BLaER1 treated with 17β-estradiol and CSF1 and Interleukin-3, amounts not matched to agents 10 nM and 100 nM (cell line): ENCODE measurements around the gene IGSF21.

Experiments used
- H3K27ac ChIP-seq, 11 experiments: shearing (Covaris generic); formaldehyde crosslinking; 2 replicates each; pipeline ENCODE4 v1.8.1; 2022
- H3K27me3 ChIP-seq, 11 experiments: shearing (Covaris generic); formaldehyde crosslinking; 2 replicates each; pipeline ENCODE4 v1.8.1; 2022
- H3K36me3 ChIP-seq, 11 experiments: shearing (Covaris generic); formaldehyde crosslinking; 2 replicates each; pipeline ENCODE4 v1.8.1; 2022
- H3K4me1 ChIP-seq, 10 experiments: shearing (Covaris generic); formaldehyde crosslinking; 2 replicates each; pipeline ENCODE4 v1.8.1; 2022
- H3K4me2 ChIP-seq, 11 experiments: shearing (Covaris generic); formaldehyde crosslinking; 2 replicates each; pipeline ENCODE4 v1.8.1; 2022
- H3K4me3 ChIP-seq, 10 experiments: shearing (Covaris generic); formaldehyde crosslinking; 2 replicates each; pipeline ENCODE4 v1.8.1; 2022
- H3K9ac ChIP-seq, 11 experiments: shearing (Covaris generic); formaldehyde crosslinking; 2 replicates each; pipeline ENCODE4 v1.8.1; 2022
- H3K9me3 ChIP-seq, 11 experiments: shearing (Covaris generic); formaldehyde crosslinking; replicated peaks in 1 of 11; 2 replicates each; pipeline ENCODE4 v1.8.1; 2022
- H4K20me1 ChIP-seq, 11 experiments: shearing (Covaris generic); formaldehyde crosslinking; 2 replicates each; pipeline ENCODE4 v1.8.1; 2022
- Cebpa-rat ChIP-seq, 11 experiments: shearing (Covaris generic); IDR thresholded peaks; 2 replicates each; pipeline ENCODE4 v1.8.1; 2022

The IGSF21 gene

GRCh38 chr1:18111605-18112297 lies 4.2 kb downstream of the IGSF21 start:
- TF ChIP-seq Cebpa-rat (IDR thresholded peaks at IDR 0.05), result no peak
- Histone ChIP-seq H3K36me3 (no peaks in the 10 kb centered on the region), H3K4me1 (peaks cover 0 to 15% (median 0%) of the 10 kb centered on the region in 10 experiments; a peak in 6 of 20 replicates), H4K20me1 (peaks cover 0 to 29% (median 8%) of the 10 kb centered on the region in 11 experiments; a peak in 9 of 22 replicates), H3K27me3 (peaks cover 56 to 65% (median 62%) of the 10 kb centered on the region in 11 experiments), H3K27ac (no peak overlapping the region), H3K4me3 (no peak overlapping the region), H3K9ac (no peak overlapping the region), H3K4me2 (no peak overlapping the region), H3K9me3 (no peaks in the 10 kb centered on the region)

DNA sequence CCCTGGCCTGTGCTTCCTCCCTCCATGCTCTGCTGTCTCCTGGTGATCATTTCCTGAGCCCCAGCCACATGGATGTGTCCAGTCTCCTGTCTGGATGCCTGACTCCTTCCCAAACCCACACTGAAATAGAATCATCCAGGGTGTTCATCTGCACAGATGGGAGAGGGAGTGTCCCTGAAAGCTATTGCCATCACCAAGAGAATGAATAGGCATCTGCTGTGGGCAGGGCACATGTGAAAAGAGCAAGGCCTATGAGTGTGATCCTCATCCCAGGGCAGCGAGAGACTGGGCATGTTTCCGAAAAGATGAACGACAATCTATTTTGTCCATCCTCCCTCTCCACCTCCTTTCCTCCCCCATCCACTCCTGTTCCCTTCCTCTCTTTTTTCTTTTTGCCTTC lies 5.0 kb downstream of the IGSF21 start:
- Histone ChIP-seq H3K4me3 (no peak overlapping the region), H3K9ac (no peak overlapping the region), H3K27me3 (peaks cover 49 to 56% (median 54%) of the 10 kb centered on the region in 11 experiments)

GRCh38 chr1:18114726-18115410 lies 7.3 kb downstream of the IGSF21 start:
- H3K36me3 ChIP-seq, result no peaks in the 10 kb centered on the region
- no peak overlapping the region for H3K4me3 ChIP-seq
- peaks cover 0 to 20% (median 7%) of the 10 kb centered on the region in 11 experiments; a peak in 9 of 22 replicates for H4K20me1 ChIP-seq
- no peak overlapping the region for H3K9ac ChIP-seq
- no peak for TF ChIP-seq Cebpa-rat (IDR thresholded peaks at IDR 0.05)
- H3K9me3 ChIP-seq, result no peaks in the 10 kb centered on the region
- H3K4me1 ChIP-seq, result peaks cover 0 to 37% (median 11%) of the 10 kb centered on the region in 10 experiments; a peak in 14 of 20 replicates
- H3K27me3 ChIP-seq, result peaks cover 26 to 34% (median 31%) of the 10 kb centered on the region in 11 experiments
- H3K27ac ChIP-seq, result no peak overlapping the region
- no peak overlapping the region for H3K4me2 ChIP-seq

More for the DNA sequence above, 5.0 kb downstream of the IGSF21 start:
- Histone ChIP-seq H3K4me1 (peaks cover 0 to 17% (median under 1%) of the 10 kb centered on the region in 10 experiments; a peak in 8 of 20 replicates), H4K20me1 (peaks cover 0 to 29% (median 8%) of the 10 kb centered on the region in 11 experiments; a peak in 9 of 22 replicates), H3K4me2 (no peak overlapping the region), H3K9me3 (no peaks in the 10 kb centered on the region), H3K27ac (no peak overlapping the region), H3K36me3 (no peaks in the 10 kb centered on the region)
- TF ChIP-seq Cebpa-rat (IDR thresholded peaks at IDR 0.05), result no peak

DNA sequence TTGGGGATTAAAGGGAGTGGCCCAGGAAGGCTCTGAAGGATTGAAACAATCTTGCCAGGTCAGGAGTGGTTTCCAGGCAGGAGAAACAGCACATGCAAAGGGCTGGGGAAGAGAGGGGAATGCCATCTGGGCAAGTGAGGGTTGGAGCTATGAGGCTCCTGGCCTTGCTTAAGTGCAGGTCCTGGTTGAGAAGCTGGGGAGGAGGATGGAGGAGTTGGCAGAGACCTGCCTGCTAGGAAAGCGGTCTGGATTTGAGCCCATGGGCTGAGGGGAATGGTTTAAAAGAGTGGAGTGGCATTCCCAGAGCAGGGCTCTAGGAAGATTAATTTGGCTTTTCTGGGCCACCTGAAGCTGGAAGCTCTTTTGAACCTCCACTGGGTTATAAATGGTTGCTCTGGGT lies 9.2 kb downstream of the IGSF21 start:
- no peaks in the 10 kb centered on the region for H3K9me3 ChIP-seq
- peak overlapping the region in 1 of 11 experiments; percentile 52; a peak in 1 of 22 replicates for H3K4me2 ChIP-seq
- peaks cover 0 to 39% (median 11%) of the 10 kb centered on the region in 10 experiments; a peak in 14 of 20 replicates for H3K4me1 ChIP-seq
- H4K20me1 ChIP-seq, result peaks cover 0 to 8% (median 0%) of the 10 kb centered on the region in 11 experiments; a peak in 5 of 22 replicates
- H3K27ac ChIP-seq, result no peak overlapping the region
- no peaks in the 10 kb centered on the region for H3K36me3 ChIP-seq
- TF ChIP-seq Cebpa-rat (IDR thresholded peaks at IDR 0.05), result no peak
- H3K27me3 ChIP-seq, result peaks cover 7 to 14% (median 12%) of the 10 kb centered on the region in 11 experiments
- H3K9ac ChIP-seq, result no peak overlapping the region
- no peak overlapping the region for H3K4me3 ChIP-seq

DNA sequence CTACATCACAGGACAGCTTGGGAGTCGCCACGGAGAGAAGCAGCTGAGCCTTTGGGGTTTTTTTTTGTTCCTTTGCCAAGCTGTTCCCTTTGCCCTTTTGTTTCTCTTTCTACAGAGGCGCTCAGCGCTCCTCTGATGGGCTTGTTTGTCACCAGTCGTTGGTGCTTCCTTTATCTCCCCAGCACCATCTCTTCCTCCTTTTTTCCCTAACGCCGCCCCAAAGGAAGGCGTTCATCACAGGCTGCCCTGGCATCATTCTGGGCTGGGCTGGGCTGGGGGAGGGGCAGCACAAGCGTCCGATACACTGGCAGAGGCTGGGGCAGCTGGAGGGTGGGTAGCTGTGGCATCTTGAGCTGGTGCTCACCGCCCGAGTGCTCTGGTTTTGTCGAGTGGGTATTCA lies 10.5 kb downstream of the IGSF21 start:
- Histone ChIP-seq H3K4me1 (peaks cover 0 to 39% (median 11%) of the 10 kb centered on the region in 10 experiments; a peak in 14 of 20 replicates), H3K9ac (peak overlapping the region in 2 of 11 experiments; percentile 2 to 54; a peak in 1 of 22 replicates), H3K4me2 (peak overlapping the region in 10 of 11 experiments; percentile 21 to 89 (median 46); a peak in 18 of 22 replicates), H3K27me3 (peaks cover 0 to 1% (median 0%) of the 10 kb centered on the region in 11 experiments; a peak in 4 of 22 replicates), H3K4me3 (no peak overlapping the region), H3K27ac (peak overlapping the region in 3 of 11 experiments; percentile 44 to 66 (median 53); a peak in 5 of 22 replicates), H4K20me1 (no peaks in the 10 kb centered on the region; a peak in 1 of 22 replicates), H3K36me3 (no peaks in the 10 kb centered on the region), H3K9me3 (no peaks in the 10 kb centered on the region)
- TF ChIP-seq Cebpa-rat (IDR thresholded peaks at IDR 0.05), result no peak

GRCh38 chr1:18118491-18118890 lies 10.9 kb downstream of the IGSF21 start:
- H4K20me1 ChIP-seq, result no peaks in the 10 kb centered on the region; a peak in 1 of 22 replicates
- no peaks in the 10 kb centered on the region; a peak in 1 of 22 replicates for H3K27me3 ChIP-seq
- peaks cover 0 to 39% (median 11%) of the 10 kb centered on the region in 10 experiments; a peak in 14 of 20 replicates for H3K4me1 ChIP-seq
- no peaks in the 10 kb centered on the region for H3K36me3 ChIP-seq
- no peak for TF ChIP-seq Cebpa-rat (IDR thresholded peaks at IDR 0.05)
- peak overlapping the region in 10 of 11 experiments; percentile 21 to 89 (median 46); a peak in 18 of 22 replicates for H3K4me2 ChIP-seq
- H3K9ac ChIP-seq, result peak overlapping the region in 1 of 11 experiments; percentile 2; a peak in 1 of 22 replicates
- no peak overlapping the region for H3K4me3 ChIP-seq
- no peaks in the 10 kb centered on the region for H3K9me3 ChIP-seq
- H3K27ac ChIP-seq, result peak overlapping the region in 3 of 11 experiments; percentile 44 to 66 (median 53); a peak in 4 of 22 replicates

DNA sequence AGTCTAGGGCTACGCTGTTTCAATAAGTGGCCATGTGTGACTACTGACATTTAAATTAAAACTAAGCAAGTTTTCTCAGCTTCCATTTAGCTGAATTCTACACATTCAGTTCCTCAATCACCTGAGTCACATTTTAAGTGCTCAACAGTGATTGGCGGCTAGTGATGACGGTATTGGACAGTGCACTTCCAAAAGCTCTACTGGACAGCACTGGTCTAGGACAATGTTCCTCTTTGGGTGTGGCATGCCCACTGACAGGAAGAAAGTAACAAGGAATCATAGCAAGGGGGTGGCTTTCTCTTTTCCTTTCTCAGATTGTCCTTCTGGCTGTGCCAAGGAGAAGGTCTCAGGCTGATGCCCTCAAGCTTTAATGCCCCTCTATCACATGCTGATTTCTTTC lies 11.7 kb downstream of the IGSF21 start:
- H3K36me3 ChIP-seq, result no peaks in the 10 kb centered on the region
- no peaks in the 10 kb centered on the region; a peak in 1 of 22 replicates for H3K27me3 ChIP-seq
- no peak for TF ChIP-seq Cebpa-rat (IDR thresholded peaks at IDR 0.05)
- H3K9ac ChIP-seq, result no peak overlapping the region
- H3K27ac ChIP-seq, result no peak overlapping the region; a peak in 1 of 22 replicates
- H3K4me2 ChIP-seq, result peak overlapping the region in 3 of 11 experiments; percentile 24 to 67 (median 53); a peak in 5 of 22 replicates
- H3K9me3 ChIP-seq, result no peaks in the 10 kb centered on the region
- H4K20me1 ChIP-seq, result peaks cover 0 to 4% (median 0%) of the 10 kb centered on the region in 11 experiments; a peak in 1 of 22 replicates
- H3K4me3 ChIP-seq, result no peak overlapping the region
- peaks cover 0 to 39% (median 11%) of the 10 kb centered on the region in 10 experiments; a peak in 14 of 20 replicates for H3K4me1 ChIP-seq

DNA sequence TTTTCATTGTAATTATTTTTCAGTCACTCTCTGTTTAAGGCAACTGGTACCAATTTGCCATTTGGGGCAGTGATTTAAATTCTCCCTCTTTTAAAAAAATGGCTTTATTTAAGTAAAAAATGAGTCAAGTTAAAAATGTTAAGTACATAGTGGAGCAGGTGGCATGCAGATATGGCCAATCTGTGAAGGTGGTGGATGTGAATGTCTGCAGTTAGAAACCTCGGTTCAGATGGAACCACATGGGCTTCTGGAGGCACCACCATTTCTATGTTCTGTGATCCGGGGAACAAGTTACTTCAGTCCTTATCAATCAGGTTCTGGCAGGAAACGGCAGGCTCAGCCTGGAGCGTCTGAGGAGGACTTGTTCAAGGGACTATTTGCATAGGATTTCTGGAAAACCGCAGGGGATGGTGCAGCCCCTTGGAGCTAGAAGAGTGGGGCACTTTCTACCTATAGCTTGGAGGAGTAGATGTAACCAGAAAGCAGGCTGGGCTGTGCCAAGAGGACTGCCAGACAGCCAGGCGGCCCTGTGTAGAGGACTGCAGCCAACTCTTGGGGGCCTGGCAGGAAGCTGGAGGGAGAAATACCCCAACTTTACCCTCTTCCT lies 12.3 kb downstream of the IGSF21 start:
- no peak for TF ChIP-seq Cebpa-rat (IDR thresholded peaks at IDR 0.05)
- no peak overlapping the region for H3K27ac ChIP-seq
- H3K9ac ChIP-seq, result no peak overlapping the region
- H3K36me3 ChIP-seq, result no peaks in the 10 kb centered on the region
- no peak overlapping the region for H3K4me3 ChIP-seq
- H3K4me2 ChIP-seq, result peak overlapping the region in 2 of 11 experiments; percentile 24 to 53; a peak in 2 of 22 replicates
- H3K9me3 ChIP-seq, result no peaks in the 10 kb centered on the region
- no peaks in the 10 kb centered on the region; a peak in 1 of 22 replicates for H3K27me3 ChIP-seq
- peaks cover 0 to 4% (median 0%) of the 10 kb centered on the region in 11 experiments; a peak in 1 of 22 replicates for H4K20me1 ChIP-seq
- peaks cover 0 to 39% (median 11%) of the 10 kb centered on the region in 10 experiments; a peak in 14 of 20 replicates for H3K4me1 ChIP-seq
